ENCODE data around the gene COL15A1.

GRCh38 chr9:99073347-99073746 is 129.6 kb downstream of the COL15A1 start:
- TF ChIP-seq EZH2 (IDR thresholded peaks at IDR 0.05; ENCODE audit: borderline replicate concordance, low read depth, low read length, poor library complexity, severe bottlenecking) (no peak), CTCF (conservative IDR thresholded peaks at IDR 0.05; ENCODE audit: low read depth, low read length) (no peak)

Data from A673 (cell line).